Kidney capillary endothelial cell (primary cell): ENCODE data around the gene PDE4B.
A peak's percentile ranks its signal among the peaks of the same experiment; 100 is the strongest.

Source experiments
- DNase-seq: peaks from one replicate; pipeline ENCODE4 v3.0.0-alpha.2; 2018; ENCODE audit warnings: low spot score

PDE4B gene

DNA sequence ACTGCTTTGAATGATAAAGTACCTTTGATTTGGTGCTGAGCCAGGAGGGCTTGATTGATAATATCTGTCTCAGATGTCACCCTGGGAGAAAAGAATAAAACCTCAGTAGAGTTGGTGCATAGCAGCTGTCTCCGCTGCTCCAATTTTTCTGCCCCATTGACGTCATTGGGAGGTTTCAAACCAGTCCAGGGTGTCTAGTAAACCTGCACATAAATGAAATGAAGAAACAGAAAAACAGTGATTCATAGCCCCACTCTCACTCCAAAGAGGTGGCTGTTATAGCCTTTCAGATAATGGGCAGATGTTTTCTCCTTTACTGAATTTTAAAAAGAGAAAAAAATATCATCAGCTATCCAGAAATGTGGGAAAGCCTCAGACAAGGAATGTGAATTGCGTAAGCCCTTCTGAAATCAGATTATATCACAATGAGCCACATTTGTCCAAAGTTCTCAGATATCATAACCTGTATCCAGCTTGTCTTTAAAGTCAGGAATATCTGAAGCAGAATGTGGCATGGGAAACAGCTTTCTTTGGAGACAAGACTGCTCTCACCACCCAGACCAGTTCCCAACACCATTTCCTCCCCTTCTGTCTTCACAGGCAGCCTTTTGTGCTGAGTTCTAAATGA is 390.0 kb downstream of the PDE4B start:
- no peak for DNase-seq

DNA sequence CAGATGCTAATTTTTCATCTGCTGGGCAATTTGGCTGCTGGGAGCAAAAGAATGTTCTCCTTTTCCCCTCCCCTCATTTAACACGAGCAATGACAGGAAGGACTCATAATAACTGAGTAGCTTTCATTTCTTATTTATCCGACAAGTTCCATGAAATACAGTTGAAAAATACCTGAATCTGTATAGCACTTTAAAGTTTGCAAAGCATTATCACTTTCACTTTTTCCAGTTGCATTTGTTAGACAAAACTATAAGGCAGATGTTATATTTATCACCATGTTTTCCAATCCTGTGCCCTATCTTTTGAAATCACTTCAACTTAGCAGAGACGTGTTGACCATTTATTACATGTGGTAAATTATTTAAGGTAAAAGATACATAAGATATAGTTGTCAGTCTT is 390.7 kb downstream of the PDE4B start:
- no peak for DNase-seq

- DNase-seq = no peak
Measured at GRCh38 chr1:66197120-66197519, 404.4 kb downstream of the PDE4B start.

DNA sequence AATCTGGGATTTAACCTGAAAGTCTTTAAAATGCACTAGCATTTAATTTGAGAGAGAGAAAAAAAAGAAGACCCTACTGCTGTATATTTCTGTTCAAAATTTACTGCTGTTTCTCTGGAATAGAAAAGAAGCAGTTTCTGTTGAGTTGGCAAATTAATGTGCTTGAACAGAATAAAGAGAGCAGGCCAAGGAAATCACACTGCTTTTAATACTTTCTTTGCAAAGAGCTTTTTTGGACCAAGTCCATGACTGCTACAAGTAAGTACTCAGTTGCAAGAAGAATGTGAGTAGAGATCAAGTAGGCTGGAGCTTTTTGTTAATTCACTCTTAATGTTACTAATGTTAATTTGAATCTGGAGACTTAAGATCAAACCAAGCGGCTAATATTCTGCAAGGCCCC is 405.1 kb downstream of the PDE4B start:
- no peak for DNase-seq

DNA sequence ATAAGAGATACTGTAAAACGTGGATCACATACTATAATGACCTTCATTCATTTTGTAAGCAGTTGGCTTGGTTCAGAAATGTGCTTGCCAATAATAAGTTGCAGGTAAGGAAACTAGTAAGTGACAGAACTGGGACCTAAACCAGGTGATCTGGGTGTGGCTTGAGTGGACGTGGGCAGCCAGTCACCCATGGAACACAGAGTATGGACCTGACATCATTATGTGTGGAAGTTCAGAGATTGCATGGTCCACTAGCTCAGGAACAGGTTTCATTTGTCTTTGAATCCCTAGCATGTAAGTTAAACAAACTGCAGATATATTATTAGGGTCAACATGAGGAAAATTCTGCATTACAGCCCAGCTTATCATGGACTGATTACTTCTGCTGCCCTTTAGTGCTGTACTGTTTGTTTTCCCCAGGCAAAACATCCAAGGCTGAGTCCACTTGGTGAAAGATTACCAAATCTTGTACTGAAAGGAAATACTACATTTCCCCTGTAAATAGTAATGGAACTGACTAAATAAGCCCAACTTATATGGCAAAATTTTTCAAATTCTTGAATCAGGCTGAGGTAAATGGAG is 414.0 kb downstream of the PDE4B start:
- DNase-seq = no peak

GRCh38 chr1:66207484-66207883 is 414.8 kb downstream of the PDE4B start:
- DNase-seq = peak; percentile 72

- DNase-seq = no peak
Measured at GRCh38 chr1:66208632-66209031, 415.9 kb downstream of the PDE4B start.

- no peak for DNase-seq
Measured at GRCh38 chr1:66210635-66211244, 418.0 kb downstream of the PDE4B start.

- DNase-seq = no peak
Measured at GRCh38 chr1:66211521-66211920, 418.8 kb downstream of the PDE4B start.

GRCh38 chr1:66213491-66213890 is 420.8 kb downstream of the PDE4B start:
- DNase-seq = no peak

GRCh38 chr1:66214901-66215300 is 422.2 kb downstream of the PDE4B start:
- DNase-seq = no peak

GRCh38 chr1:66217021-66217420 is 424.3 kb downstream of the PDE4B start:
- DNase-seq = peak; percentile 75

DNA sequence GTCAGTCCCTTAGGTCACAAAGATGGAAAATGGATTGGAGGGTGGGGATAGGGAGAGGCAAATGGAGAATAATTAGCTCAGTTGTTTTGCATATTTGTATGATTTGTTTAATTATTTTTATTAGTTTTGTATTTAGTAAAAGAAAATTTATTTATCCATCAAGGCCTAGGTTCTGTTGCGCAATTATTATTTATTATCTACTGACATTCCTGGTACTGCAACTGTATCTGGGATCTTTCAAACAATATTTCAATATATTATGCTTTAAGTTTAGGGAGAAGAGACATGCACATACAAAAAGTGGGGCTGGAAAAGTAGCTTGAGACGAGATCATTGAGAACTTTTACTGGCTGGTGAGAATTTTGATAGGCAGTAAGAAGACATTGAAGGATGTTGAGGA is 424.9 kb downstream of the PDE4B start:
- DNase-seq = no peak

- no peak for DNase-seq
Measured at GRCh38 chr1:66220477-66220876, 427.8 kb downstream of the PDE4B start.

DNA sequence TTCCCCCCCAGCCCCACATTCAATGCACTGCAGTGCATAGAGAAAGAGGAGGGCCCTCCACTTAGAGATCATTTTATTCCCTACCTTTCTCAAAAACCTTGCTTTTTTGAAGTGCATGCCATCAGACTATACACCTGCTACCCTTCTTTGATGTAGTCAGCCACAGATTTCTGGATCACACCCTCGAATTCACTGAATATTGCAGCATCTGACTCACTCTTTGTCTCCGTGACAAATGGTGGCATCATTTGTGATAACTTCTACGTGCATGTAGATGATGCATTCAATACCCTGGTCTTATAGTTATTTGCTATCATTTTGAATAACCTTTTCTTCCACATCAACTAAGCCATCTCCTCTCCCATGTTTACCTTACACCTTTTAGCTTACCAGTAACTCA is 431.0 kb downstream of the PDE4B start:
- no peak for DNase-seq

GRCh38 chr1:66226985-66227384 is 434.3 kb downstream of the PDE4B start:
- DNase-seq = no peak

DNA sequence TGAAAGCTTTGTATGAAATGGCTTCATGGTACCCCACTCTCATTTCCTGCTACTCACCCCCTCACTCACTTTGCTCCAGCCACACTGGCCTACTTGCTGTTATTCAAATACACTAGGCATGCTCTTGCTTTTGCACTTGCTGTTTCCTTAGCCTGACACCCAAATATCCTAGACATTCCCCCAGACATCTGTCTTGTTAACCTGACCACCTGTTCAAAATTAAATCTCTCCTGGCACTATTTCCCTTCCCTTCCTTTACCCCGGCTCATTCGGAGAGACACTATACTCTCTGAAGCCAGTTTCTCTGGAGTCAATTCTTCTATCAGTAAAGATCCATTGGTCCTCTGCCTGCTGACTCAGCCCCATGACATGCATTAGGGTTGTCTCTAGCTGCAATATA is 435.3 kb downstream of the PDE4B start:
- no peak for DNase-seq

DNA sequence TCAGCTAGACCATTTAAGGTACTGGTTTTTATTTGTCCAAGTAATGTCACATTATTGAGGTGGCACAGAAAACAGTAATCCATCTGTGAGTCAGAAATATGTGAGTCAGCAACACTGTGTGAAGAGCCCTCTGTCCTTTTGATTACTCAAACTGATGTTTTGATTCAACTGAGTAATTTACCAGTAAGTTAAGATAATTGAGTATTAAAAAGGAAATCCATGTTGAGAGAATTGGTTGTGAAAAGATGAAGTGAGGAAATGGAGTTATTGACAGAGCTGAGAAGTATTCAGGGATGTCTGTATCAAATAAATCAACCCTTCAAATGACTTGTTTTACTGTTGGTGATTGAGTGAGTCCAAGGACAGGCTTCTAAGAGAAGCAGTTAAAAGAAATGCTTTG is 438.5 kb downstream of the PDE4B start:
- peak; percentile 60 for DNase-seq

- DNase-seq = no peak
Measured at GRCh38 chr1:66231681-66232463, 439.2 kb downstream of the PDE4B start.

DNA sequence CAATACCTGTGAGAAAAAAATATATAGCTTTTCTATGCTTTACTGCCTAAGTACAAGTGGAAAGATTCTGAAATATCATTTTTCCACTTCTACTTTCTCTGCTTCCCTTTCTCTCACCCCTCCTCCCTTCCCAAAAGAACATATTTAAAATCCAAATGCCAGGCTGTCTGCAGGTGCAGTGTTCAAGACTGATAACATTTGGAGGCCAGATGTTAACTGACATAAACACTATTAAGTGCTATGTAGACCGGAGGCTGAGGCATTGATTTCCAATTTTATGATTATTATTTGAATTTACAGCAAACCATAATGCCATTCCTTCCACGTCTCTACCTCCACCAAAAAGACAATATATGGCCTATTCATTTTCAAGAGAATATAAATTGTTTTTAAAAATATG is 444.3 kb downstream of the PDE4B start:
- DNase-seq = no peak

- no peak for DNase-seq
Measured at GRCh38 chr1:66237722-66238479, 445.2 kb downstream of the PDE4B start.

GRCh38 chr1:66239834-66240233 is 447.1 kb downstream of the PDE4B start:
- DNase-seq = no peak
